ENCODE results near the gene PHC1.

DNA sequence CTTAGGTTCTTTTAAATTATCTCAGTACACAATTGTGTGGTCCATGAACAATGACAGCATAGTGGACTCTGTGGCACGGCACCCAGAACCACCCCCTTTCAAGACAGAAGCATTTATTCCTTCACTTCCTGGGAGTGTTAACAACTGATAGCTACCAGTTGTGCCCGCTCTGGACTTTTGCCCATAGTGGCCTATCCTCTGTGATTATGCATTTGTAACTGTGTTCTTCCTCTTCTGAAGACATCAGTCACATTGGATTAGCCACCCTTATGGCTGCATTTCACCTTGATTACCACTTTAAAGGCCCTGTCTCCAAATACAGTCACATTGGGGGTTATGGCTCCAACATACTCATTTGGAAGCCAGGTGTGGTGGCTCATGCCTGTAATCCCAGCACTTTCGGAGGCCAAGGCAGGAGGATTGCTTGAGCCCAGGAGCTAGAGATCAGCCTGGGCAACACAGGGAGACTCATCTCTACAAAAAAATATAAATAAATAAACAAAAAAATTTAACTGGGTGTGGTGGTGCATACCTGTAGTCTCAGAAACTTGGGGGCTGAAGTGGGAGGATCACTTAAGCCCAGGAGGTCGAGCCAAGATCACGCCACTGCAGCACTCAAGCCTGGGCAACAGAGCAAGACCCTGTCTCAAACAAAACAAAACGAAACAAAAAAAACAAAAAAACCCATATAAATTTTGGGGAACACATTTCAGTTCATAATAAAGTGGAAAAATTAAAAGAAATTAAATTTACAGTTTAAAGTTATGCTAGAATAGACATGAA lies 27.6 kb upstream of the PHC1 start:
- peak; percentile 73 for TF ChIP-seq POLR2A (IDR thresholded peaks at IDR 0.05; ENCODE audit: low read length)
- no peak for TF ChIP-seq GATA1 (IDR thresholded peaks at IDR 0.05; ENCODE audit: low read depth, low read length)
